ENCODE data around the gene KCNH4.

Gene KCNH4

GRCh38 chr17:42111871-42112551 is 68.9 kb downstream of the KCNH4 start:
- peak overlapping the region; percentile 82 to 85 for H3K9ac ChIP-seq (ENCODE audit: low read depth in 1 of 2, low read length in 2 of 2)
- H3K36me3 ChIP-seq (ENCODE audit: control insufficient read depth in 2 of 2, insufficient read depth in 2 of 2, low read length in 2 of 2): peaks cover 7 to 9% of the 10 kb centered on the region in 2 donors
- H3K4me3 ChIP-seq (ENCODE audit: low read length in 2 of 2): peak overlapping the region; percentile 80 to 87
- no peaks in the 10 kb centered on the region for H3K9me3 ChIP-seq (ENCODE audit: control insufficient read depth in 2 of 2, low read length in 2 of 2)
- peak overlapping the region; percentile 94 to 95 for H3K27ac ChIP-seq (ENCODE audit: low read depth in 2 of 2, low read length in 2 of 2)
- H3K27me3 ChIP-seq (ENCODE audit: control insufficient read depth in 2 of 2, insufficient read depth in 2 of 2, low read length in 2 of 2): no peaks in the 10 kb centered on the region
- H3K4me1 ChIP-seq (ENCODE audit: control insufficient read depth in 2 of 2, insufficient read depth in 2 of 2, low read length in 2 of 2): peaks cover 21% of the 10 kb centered on the region in 2 donors

- peaks cover 17 to 21% of the 10 kb centered on the region in 2 donors for H3K4me1 ChIP-seq (ENCODE audit: control insufficient read depth in 2 of 2, insufficient read depth in 2 of 2, low read length in 2 of 2)
- H3K9me3 ChIP-seq (ENCODE audit: control insufficient read depth in 2 of 2, low read length in 2 of 2): no peaks in the 10 kb centered on the region
- peak overlapping the region in 1 of 2 donors; percentile 95 for H3K27ac ChIP-seq (ENCODE audit: low read depth in 2 of 2, low read length in 2 of 2)
- H3K36me3 ChIP-seq (ENCODE audit: control insufficient read depth in 2 of 2, insufficient read depth in 2 of 2, low read length in 2 of 2): peaks cover 7 to 8% of the 10 kb centered on the region in 2 donors
- peak overlapping the region in 1 of 2 donors; percentile 87 for H3K4me3 ChIP-seq (ENCODE audit: low read length in 2 of 2)
- no peaks in the 10 kb centered on the region for H3K27me3 ChIP-seq (ENCODE audit: control insufficient read depth in 2 of 2, insufficient read depth in 2 of 2, low read length in 2 of 2)
- H3K9ac ChIP-seq (ENCODE audit: low read depth in 1 of 2, low read length in 2 of 2): peak overlapping the region in 1 of 2 donors; percentile 82
These were observed 69.7 kb downstream of the KCNH4 start for GRCh38 chr17:42111265-42111636.

- peaks cover 7 to 8% of the 10 kb centered on the region in 2 donors for H3K36me3 ChIP-seq (ENCODE audit: control insufficient read depth in 2 of 2, insufficient read depth in 2 of 2, low read length in 2 of 2)
These were observed 70.4 kb downstream of the KCNH4 start for GRCh38 chr17:42110301-42111264.

GRCh38 chr17:42109086-42109485 is 71.9 kb downstream of the KCNH4 start:
- H3K4me3 ChIP-seq (ENCODE audit: low read length in 2 of 2): no peak overlapping the region
- H3K36me3 ChIP-seq (ENCODE audit: control insufficient read depth in 2 of 2, insufficient read depth in 2 of 2, low read length in 2 of 2): peaks cover 5 to 11% of the 10 kb centered on the region in 2 donors
- H3K27me3 ChIP-seq (ENCODE audit: control insufficient read depth in 2 of 2, insufficient read depth in 2 of 2, low read length in 2 of 2): no peaks in the 10 kb centered on the region
- H3K27ac ChIP-seq (ENCODE audit: low read depth in 2 of 2, low read length in 2 of 2): no peak overlapping the region
- H3K4me1 ChIP-seq (ENCODE audit: control insufficient read depth in 2 of 2, insufficient read depth in 2 of 2, low read length in 2 of 2): peaks cover 17 to 21% of the 10 kb centered on the region in 2 donors
- H3K9ac ChIP-seq (ENCODE audit: low read depth in 1 of 2, low read length in 2 of 2): no peak overlapping the region
- no peaks in the 10 kb centered on the region for H3K9me3 ChIP-seq (ENCODE audit: control insufficient read depth in 2 of 2, low read length in 2 of 2)

More at GRCh38 chr17:42110301-42111264, 70.4 kb downstream of the KCNH4 start:
- Histone ChIP-seq H3K4me1 (ENCODE audit: control insufficient read depth in 2 of 2, insufficient read depth in 2 of 2, low read length in 2 of 2) (peaks cover 17 to 21% of the 10 kb centered on the region in 2 donors), H3K9ac (ENCODE audit: low read depth in 1 of 2, low read length in 2 of 2) (no peak overlapping the region), H3K27me3 (ENCODE audit: control insufficient read depth in 2 of 2, insufficient read depth in 2 of 2, low read length in 2 of 2) (no peaks in the 10 kb centered on the region), H3K4me3 (ENCODE audit: low read length in 2 of 2) (no peak overlapping the region), H3K9me3 (ENCODE audit: control insufficient read depth in 2 of 2, low read length in 2 of 2) (no peaks in the 10 kb centered on the region), H3K27ac (ENCODE audit: low read depth in 2 of 2, low read length in 2 of 2) (no peak overlapping the region)

GRCh38 chr17:42107597-42108576 is 73.1 kb downstream of the KCNH4 start:
- Histone ChIP-seq H3K4me3 (ENCODE audit: low read length in 2 of 2) (no peak overlapping the region), H3K4me1 (ENCODE audit: control insufficient read depth in 2 of 2, insufficient read depth in 2 of 2, low read length in 2 of 2) (peaks cover 14 to 16% of the 10 kb centered on the region in 2 donors)

GRCh38 chr17:42107124-42107523 is 73.8 kb downstream of the KCNH4 start:
- Histone ChIP-seq H3K4me1 (ENCODE audit: control insufficient read depth in 2 of 2, insufficient read depth in 2 of 2, low read length in 2 of 2) (peaks cover 10 to 11% of the 10 kb centered on the region in 2 donors), H3K9ac (ENCODE audit: low read depth in 1 of 2, low read length in 2 of 2) (no peak overlapping the region), H3K36me3 (ENCODE audit: control insufficient read depth in 2 of 2, insufficient read depth in 2 of 2, low read length in 2 of 2) (peaks cover 5 to 11% of the 10 kb centered on the region in 2 donors), H3K27me3 (ENCODE audit: control insufficient read depth in 2 of 2, insufficient read depth in 2 of 2, low read length in 2 of 2) (no peaks in the 10 kb centered on the region), H3K4me3 (ENCODE audit: low read length in 2 of 2) (no peak overlapping the region), H3K9me3 (ENCODE audit: control insufficient read depth in 2 of 2, low read length in 2 of 2) (no peaks in the 10 kb centered on the region), H3K27ac (ENCODE audit: low read depth in 2 of 2, low read length in 2 of 2) (no peak overlapping the region)

More at GRCh38 chr17:42107597-42108576, 73.1 kb downstream of the KCNH4 start:
- H3K36me3 ChIP-seq (ENCODE audit: control insufficient read depth in 2 of 2, insufficient read depth in 2 of 2, low read length in 2 of 2): peaks cover 5 to 11% of the 10 kb centered on the region in 2 donors
- no peaks in the 10 kb centered on the region for H3K27me3 ChIP-seq (ENCODE audit: control insufficient read depth in 2 of 2, insufficient read depth in 2 of 2, low read length in 2 of 2)
- H3K9me3 ChIP-seq (ENCODE audit: control insufficient read depth in 2 of 2, low read length in 2 of 2): no peaks in the 10 kb centered on the region
- H3K9ac ChIP-seq (ENCODE audit: low read depth in 1 of 2, low read length in 2 of 2): no peak overlapping the region
- H3K27ac ChIP-seq (ENCODE audit: low read depth in 2 of 2, low read length in 2 of 2): no peak overlapping the region

Measured in mucosa of rectum (tissue), 2 donors.